Measurements from ENCODE around the gene DYRK1B. TPM values are rescaled to one million over a fixed set of nuclear protein-coding genes. Genes with fewer than 3 reads are reported as not detected.
"Not testable (repeated sequence)": the region's sequence is repeated elsewhere in the genome, so short reads cannot be mapped to it uniquely, and the experiment has no call there.

Gene DYRK1B
- total RNA-seq, 2 experiments from 2014 or later = 3.0 to 9.2 TPM

- H4K20me1 ChIP-seq (ENCODE audit: insufficient read depth, low read length); H3K4me1 ChIP-seq (ENCODE audit: insufficient read depth, low read length, poor library complexity, severe bottlenecking); BruUV-seq (replicated peaks); H3K9me3 ChIP-seq (ENCODE audit: low read length); H3K36me3 ChIP-seq (ENCODE audit: insufficient read depth, low read length); H2AFZ ChIP-seq (ENCODE audit: low read length); intact Hi-C loops (cut with micrococcal nuclease; ENCODE audit: unreplicated experiment); H3K9me2 ChIP-seq (ENCODE audit: insufficient read depth, low read length); H3K79me2 ChIP-seq (ENCODE audit: insufficient read depth, low read depth, low read length); CTCF ChIA-PET (ENCODE audit: unreplicated experiment); H3K4me2 ChIP-seq (ENCODE audit: low read length); POLR2A ChIA-PET; H3K27ac ChIP-seq (ENCODE audit: low read depth, low read length, poor library complexity, severe bottlenecking); DNase-seq (ENCODE audit: low spot score); H3K4me3 ChIP-seq (ENCODE audit: low read depth, low read length, poor library complexity, severe bottlenecking): not testable (repeated sequence)
These were observed 41.5 kb upstream of the DYRK1B start for GRCh38 chr19:39875401-39875864.

- no peaks in the 10 kb centered on the region for H3K4me1 ChIP-seq (ENCODE audit: insufficient read depth, low read length, poor library complexity, severe bottlenecking)
- TF ChIP-seq EZH2phosphoT487 (IDR thresholded peaks at IDR 0.05; ENCODE audit: borderline replicate concordance, low read depth, low read length) (no peak), CTCF (conservative IDR thresholded peaks at IDR 0.05; ENCODE audit: low read length) (no peak)
- no peaks in the 10 kb centered on the region for H4K20me1 ChIP-seq (ENCODE audit: insufficient read depth, low read length)
- POLR2A ChIA-PET = no interaction called here
- no peaks in the 10 kb centered on the region for H3K9me3 ChIP-seq (ENCODE audit: low read length)
- H3K4me2 ChIP-seq (ENCODE audit: low read length) = no peak overlapping the region
- H2AFZ ChIP-seq (ENCODE audit: low read length) = no peak overlapping the region
- H3K79me2 ChIP-seq (ENCODE audit: insufficient read depth, low read depth, low read length) = no peaks in the 10 kb centered on the region
- BruUV-seq (replicated peaks) = no TSS peak
- H3K4me3 ChIP-seq (ENCODE audit: low read depth, low read length, poor library complexity, severe bottlenecking) = no peak overlapping the region
- DNase-seq (ENCODE audit: low spot score) = no peak
- intact Hi-C loops (cut with micrococcal nuclease; ENCODE audit: unreplicated experiment) = no loop called here
- no peaks in the 10 kb centered on the region for H3K9me2 ChIP-seq (ENCODE audit: insufficient read depth, low read length)
- CTCF ChIA-PET (ENCODE audit: unreplicated experiment) = no interaction called here
- H3K36me3 ChIP-seq (ENCODE audit: insufficient read depth, low read length) = no peaks in the 10 kb centered on the region
- H3K27ac ChIP-seq (ENCODE audit: low read depth, low read length, poor library complexity, severe bottlenecking) = no peak overlapping the region
These were observed 40.4 kb upstream of the DYRK1B start for GRCh38 chr19:39874404-39874803.

- Histone ChIP-seq H3K9me2 (ENCODE audit: insufficient read depth, low read length) (no peaks in the 10 kb centered on the region), H3K4me1 (ENCODE audit: insufficient read depth, low read length, poor library complexity, severe bottlenecking) (no peaks in the 10 kb centered on the region), H3K27ac (ENCODE audit: low read depth, low read length, poor library complexity, severe bottlenecking) (no peak overlapping the region), H3K4me3 (ENCODE audit: low read depth, low read length, poor library complexity, severe bottlenecking) (no peak overlapping the region), H3K4me2 (ENCODE audit: low read length) (no peak overlapping the region), H4K20me1 (ENCODE audit: insufficient read depth, low read length) (no peaks in the 10 kb centered on the region), H3K9me3 (ENCODE audit: low read length) (no peaks in the 10 kb centered on the region), H3K79me2 (ENCODE audit: insufficient read depth, low read depth, low read length) (no peaks in the 10 kb centered on the region), H3K36me3 (ENCODE audit: insufficient read depth, low read length) (no peaks in the 10 kb centered on the region), H2AFZ (ENCODE audit: low read length) (no peak overlapping the region)
- POLR2A ChIA-PET = no interaction called here
- TF ChIP-seq EZH2phosphoT487 (IDR thresholded peaks at IDR 0.05; ENCODE audit: borderline replicate concordance, low read depth, low read length) (no peak), CTCF (conservative IDR thresholded peaks at IDR 0.05; ENCODE audit: low read length) (no peak)
- CTCF ChIA-PET (ENCODE audit: unreplicated experiment) = no interaction called here
- no peak for DNase-seq (ENCODE audit: low spot score)
- BruUV-seq (replicated peaks) = no TSS peak
- intact Hi-C loops (cut with micrococcal nuclease; ENCODE audit: unreplicated experiment) = no loop called here
These were observed 39.4 kb upstream of the DYRK1B start for GRCh38 chr19:39873385-39873784.

Measured in OCI-LY7 (cell line).